Fibroblast of skin of right quadriceps (primary cell): Measurements from ENCODE around the gene GARIN6.
A peak's percentile ranks its signal among the peaks of the same experiment; 100 is the strongest.
"Not testable (repeated sequence)": the region's sequence is repeated elsewhere in the genome, so short reads cannot be mapped to it uniquely, and the experiment has no call there.

Source experiments
- DNase-seq: peaks from one replicate; pipeline ENCODE4 v3.0.0-alpha.2; 2013

The GARIN6 gene

DNA sequence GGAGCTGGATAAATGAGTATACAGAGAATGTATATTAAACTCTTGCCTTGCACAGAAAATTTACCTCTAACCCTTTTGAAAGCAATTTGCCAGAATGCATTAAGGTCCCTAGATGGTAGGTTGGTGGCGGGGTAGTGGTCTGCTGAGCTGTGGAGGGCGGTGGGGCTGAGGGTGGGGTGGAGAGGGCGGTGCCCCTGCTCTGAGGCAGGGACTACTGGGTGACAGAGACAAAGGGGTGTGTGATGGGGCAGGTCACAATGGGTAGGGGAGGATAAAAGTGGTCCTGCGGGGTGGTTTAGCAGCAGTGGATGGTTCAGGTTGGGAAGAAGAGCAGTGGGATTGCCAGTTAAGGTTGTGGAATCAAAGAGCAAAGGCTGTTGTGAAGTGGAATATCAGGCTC, at the start of gene GARIN6:
TSS of gene GARIN6 (plus strand) at position 301 of the 400 bp plus-strand sequence. CDS start 422 bp downstream, outside the sequence.
- no peak for DNase-seq

- no peak for DNase-seq
These were observed 48.8 kb upstream of the GARIN6 start for GRCh38 chr12:99598785-99599184.

DNA sequence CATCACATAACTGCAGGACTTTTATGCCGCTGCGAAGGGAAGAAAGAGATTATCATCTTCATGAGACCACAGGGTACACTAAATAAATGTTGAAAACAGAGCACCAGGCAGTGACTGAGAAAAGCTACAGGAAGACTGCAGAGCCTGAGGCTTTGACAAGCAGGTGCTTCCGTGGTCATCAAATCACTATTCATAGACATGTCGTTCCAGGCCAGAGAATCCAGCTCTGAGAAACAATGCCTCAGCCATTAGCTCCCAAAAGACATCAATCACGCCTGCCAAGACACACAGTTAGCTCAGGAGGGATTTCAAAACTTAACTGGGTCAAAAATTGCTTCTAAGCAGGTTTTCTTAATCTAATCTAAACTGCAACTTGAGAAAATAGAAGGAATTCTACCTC, 47.2 kb upstream of the GARIN6 start:
- no peak for DNase-seq

GRCh38 chr12:99609455-99610181, 37.9 kb upstream of the GARIN6 start:
- no peak for DNase-seq

DNA sequence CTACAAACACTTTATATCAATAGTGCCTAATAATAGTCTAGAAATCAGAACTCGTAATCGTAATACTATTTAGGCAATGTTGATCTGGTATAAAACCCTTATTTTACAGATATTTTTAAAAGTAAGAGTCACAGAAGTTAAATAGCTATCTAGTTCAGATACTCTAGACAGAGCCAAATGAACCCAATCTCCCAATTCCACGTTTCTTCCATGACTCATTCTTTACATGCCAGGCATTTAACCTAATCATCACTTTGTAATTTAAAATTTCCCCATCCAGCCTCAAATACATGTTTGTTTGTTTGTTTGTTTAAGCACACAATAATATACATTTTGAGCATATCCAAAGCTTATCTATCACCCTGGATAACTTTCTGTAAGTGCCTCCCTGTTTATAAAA, 36.4 kb upstream of the GARIN6 start:
- peak; percentile 9 for DNase-seq

GRCh38 chr12:99611599-99611998, 36.0 kb upstream of the GARIN6 start:
- DNase-seq = peak; percentile 7

GRCh38 chr12:99618657-99619056, 28.9 kb upstream of the GARIN6 start:
- no peak for DNase-seq

DNA sequence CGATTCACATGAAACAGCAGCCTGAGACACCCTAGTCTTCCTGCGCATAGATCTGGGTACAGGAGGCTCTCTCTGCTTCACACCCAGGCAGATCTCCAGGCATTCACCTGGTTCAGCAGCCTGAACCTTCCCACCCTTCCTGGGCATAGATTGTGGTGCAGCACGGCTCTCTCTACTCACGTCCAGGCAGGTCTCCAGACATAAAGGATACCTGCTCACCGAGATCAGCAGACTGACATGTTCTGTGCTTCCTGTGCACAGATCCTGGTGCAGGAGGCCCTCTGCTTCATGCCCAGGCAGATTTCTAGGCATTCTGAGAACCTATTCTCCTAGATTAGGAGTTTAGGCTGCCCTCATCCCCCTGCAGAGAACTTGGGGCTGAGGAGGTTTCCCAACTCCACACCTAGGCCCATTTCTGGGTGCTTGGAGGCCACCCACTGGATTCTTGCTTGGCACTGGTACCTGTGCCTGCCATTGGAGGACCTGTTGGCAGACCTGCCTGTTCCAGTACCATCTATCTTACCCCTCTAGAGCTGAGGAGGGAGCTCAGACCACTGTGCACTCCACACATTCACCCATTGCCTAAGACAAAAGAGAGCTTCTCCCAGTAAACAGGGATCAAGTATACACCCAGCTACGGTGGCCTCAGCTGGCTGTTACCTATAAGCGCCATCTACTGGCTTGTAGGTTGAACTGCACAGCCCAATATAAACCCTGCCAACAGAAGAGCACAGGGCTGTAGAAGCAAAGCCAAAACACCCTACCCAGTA, 28.0 kb upstream of the GARIN6 start:
- DNase-seq = peak; percentile 9

- no peak for DNase-seq
These were observed 27.4 kb upstream of the GARIN6 start for GRCh38 chr12:99620159-99620479.

DNA sequence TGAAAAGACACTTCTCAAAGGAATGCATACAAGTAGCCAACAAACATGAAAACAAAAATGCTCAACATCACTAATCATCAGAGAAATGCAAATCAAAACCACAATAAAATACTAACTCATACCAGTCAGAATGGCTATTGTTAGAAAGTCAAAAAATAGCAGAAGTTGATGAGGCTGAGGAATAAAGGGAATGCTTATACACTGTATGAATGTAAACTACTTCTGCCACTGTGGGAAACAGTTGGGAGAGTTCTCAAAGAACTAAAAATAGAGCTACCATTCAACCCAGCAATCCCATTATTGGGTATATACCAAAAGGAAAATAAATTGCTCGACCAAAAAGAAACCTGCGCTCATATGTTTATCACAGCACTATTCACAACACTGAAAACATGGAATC, 23.0 kb upstream of the GARIN6 start:
- not testable (repeated sequence) for DNase-seq

- DNase-seq = no peak
These were observed 20.1 kb upstream of the GARIN6 start for GRCh38 chr12:99627459-99627858.

GRCh38 chr12:99644629-99645028, 2.9 kb upstream of the GARIN6 start:
- DNase-seq = no peak

GRCh38 chr12:99648183-99648582, 630 bp downstream of the GARIN6 start:
- no peak for DNase-seq

DNA sequence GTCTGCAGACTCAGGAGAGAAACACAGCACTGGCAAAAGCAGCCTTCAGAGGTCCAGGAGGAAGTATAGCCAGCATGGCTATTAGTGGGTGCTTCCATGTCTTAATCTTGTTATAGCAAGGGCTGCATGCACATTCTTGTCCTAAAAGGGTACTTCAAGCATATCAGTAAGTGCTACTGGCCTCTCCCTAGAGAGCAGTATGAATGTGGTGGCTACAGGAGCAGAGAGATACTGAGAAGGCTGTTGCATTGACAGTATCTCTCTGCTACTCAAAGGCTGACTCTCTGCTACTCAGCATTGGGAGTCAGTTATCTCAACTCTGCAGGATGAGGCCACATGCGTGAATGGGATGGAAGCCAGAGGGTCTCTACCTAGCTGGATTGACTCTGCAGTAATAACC, 2.0 kb downstream of the GARIN6 start:
- no peak for DNase-seq

DNA sequence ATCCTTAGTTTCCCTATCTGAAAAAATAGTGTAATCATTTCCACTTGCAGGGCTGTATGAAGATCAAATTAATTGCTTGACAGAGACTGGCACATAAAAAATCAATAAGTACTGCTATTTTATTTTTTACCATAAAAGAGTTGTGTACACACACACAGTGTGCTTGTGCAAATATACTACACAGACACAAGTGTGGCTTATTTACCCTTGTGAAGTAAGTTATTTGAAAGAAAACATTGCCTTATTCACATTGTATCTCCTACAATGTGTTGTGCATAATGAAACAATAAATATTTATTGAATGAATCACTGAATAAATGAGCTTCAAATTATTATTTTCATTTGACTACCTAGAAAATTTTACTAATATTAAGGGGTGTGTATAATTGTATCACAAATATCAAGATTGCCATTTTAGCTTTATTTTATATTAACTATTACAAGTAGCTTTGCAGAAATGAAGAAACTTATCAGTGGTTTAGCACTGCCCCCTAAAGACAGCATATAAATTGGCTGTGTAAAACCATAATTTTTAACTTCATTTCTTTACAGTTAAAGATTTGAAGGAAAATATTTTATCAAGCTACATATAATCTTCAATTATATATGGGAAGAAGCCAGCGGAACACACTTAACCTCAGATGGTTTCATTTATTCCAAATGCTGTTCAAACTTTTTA, 11.3 kb downstream of the GARIN6 start:
- DNase-seq = no peak

- no peak for DNase-seq
These were observed 23.1 kb downstream of the GARIN6 start for GRCh38 chr12:99670635-99671034.

DNA sequence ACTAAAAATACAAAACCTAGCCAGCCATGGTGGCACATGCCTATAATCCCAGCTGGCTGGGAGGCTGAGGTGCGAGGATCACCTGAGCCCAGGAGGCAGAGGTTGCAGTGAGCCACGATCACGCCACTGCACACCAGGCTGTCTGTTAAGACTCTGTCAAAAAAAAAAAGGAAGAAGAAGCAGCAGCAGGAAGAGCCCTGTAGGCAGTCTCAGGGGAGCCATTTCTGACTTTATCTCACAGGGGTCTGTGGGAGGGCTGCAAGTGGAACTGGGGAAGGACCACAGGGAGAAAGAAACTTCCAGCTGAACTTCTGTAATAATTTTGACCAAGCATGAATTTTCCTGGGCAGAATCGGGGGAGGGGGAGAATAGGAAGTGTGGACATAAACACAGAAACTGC, 32.7 kb downstream of the GARIN6 start:
- DNase-seq = no peak

- no peak for DNase-seq
These were observed 38.6 kb downstream of the GARIN6 start for GRCh38 chr12:99686142-99686541.

- no peak for DNase-seq
These were observed 47.5 kb downstream of the GARIN6 start for GRCh38 chr12:99695050-99695449.
